Panc1 (cell line): ENCODE results near the gene PSRC1.

Experiments
- POLR2AphosphoS5 ChIP-seq: IDR thresholded peaks from 2 replicates; pipeline ENCODE4 v1.6.1; 2012; ENCODE audit warnings: mild to moderate bottlenecking, low read depth, low read length, moderate library complexity
- SIN3A ChIP-seq: IDR thresholded peaks from 2 replicates; pipeline ENCODE4 v1.6.1; 2012; ENCODE audit warnings: low read depth, mild to moderate bottlenecking, low read length, moderate library complexity, borderline replicate concordance; ENCODE audit not compliant: insufficient read depth
- TCF7L2 ChIP-seq: IDR thresholded peaks from 2 replicates; pipeline ENCODE4 v1.6.1; 2011; ENCODE audit warnings: mild to moderate bottlenecking, low read depth, low read length, inconsistent platforms
- TF ChIP-seq, protein P1 (sequence below): fragments of 450-650 bp; IDR thresholded peaks from 2 replicates; pipeline ENCODE4 v1.5.1; 2017; ENCODE audit warnings: mild to moderate bottlenecking
- TF ChIP-seq, protein P2 (sequence below), 2 experiments: IDR thresholded peaks; 2 replicates each; pipeline ENCODE4 v1.6.1; 2011 to 2012; ENCODE audit warnings: low read depth in 2 of 2, control low read depth in 1 of 2, low read length in 1 of 2, mild to moderate bottlenecking in 1 of 2, moderate library complexity in 1 of 2; ENCODE audit not compliant: insufficient read depth in 1 of 2

DNA sequence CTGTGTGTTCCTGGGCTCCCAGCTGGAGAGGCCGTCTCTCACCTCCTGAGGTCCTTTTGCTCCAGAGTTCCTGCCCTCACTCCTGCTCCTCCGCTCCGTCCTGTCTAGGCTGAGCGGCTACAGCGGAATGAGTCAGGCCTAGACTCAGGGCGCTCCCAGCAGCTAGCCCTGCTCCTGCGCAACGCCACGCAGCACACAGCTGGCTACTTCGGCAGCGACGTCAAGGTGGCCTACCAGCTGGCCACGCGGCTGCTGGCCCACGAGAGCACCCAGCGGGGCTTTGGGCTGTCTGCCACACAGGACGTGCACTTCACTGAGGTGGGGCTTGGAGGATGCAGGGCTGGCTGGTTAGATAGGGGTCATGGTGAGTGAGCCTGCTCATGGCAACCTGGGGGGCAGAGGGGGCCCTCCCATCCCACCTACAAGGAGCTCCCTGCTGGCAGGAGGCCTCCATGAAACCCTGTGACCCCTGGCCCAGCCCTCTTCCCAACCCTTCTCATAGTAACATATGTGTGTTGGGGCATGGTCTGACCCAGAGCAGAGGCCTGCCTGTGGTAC, 15.1 kb downstream of the PSRC1 start:
- TF ChIP-seq POLR2AphosphoS5 (no peak), SIN3A (no peak), TCF7L2 (no peak)
- TF ChIP-seq, protein P1, sequence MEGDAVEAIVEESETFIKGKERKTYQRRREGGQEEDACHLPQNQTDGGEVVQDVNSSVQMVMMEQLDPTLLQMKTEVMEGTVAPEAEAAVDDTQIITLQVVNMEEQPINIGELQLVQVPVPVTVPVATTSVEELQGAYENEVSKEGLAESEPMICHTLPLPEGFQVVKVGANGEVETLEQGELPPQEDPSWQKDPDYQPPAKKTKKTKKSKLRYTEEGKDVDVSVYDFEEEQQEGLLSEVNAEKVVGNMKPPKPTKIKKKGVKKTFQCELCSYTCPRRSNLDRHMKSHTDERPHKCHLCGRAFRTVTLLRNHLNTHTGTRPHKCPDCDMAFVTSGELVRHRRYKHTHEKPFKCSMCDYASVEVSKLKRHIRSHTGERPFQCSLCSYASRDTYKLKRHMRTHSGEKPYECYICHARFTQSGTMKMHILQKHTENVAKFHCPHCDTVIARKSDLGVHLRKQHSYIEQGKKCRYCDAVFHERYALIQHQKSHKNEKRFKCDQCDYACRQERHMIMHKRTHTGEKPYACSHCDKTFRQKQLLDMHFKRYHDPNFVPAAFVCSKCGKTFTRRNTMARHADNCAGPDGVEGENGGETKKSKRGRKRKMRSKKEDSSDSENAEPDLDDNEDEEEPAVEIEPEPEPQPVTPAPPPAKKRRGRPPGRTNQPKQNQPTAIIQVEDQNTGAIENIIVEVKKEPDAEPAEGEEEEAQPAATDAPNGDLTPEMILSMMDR = no peak
- TF ChIP-seq, protein P2, sequence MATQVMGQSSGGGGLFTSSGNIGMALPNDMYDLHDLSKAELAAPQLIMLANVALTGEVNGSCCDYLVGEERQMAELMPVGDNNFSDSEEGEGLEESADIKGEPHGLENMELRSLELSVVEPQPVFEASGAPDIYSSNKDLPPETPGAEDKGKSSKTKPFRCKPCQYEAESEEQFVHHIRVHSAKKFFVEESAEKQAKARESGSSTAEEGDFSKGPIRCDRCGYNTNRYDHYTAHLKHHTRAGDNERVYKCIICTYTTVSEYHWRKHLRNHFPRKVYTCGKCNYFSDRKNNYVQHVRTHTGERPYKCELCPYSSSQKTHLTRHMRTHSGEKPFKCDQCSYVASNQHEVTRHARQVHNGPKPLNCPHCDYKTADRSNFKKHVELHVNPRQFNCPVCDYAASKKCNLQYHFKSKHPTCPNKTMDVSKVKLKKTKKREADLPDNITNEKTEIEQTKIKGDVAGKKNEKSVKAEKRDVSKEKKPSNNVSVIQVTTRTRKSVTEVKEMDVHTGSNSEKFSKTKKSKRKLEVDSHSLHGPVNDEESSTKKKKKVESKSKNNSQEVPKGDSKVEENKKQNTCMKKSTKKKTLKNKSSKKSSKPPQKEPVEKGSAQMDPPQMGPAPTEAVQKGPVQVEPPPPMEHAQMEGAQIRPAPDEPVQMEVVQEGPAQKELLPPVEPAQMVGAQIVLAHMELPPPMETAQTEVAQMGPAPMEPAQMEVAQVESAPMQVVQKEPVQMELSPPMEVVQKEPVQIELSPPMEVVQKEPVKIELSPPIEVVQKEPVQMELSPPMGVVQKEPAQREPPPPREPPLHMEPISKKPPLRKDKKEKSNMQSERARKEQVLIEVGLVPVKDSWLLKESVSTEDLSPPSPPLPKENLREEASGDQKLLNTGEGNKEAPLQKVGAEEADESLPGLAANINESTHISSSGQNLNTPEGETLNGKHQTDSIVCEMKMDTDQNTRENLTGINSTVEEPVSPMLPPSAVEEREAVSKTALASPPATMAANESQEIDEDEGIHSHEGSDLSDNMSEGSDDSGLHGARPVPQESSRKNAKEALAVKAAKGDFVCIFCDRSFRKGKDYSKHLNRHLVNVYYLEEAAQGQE (IDR thresholded peaks at IDR 0.05; ENCODE audit: insufficient read depth in 1 of 2, low read depth in 2 of 2, low read length in 1 of 2) = no peak
